HCT116 (cell line): ENCODE data around the gene FRMD3. TPM values are rescaled to one million over a fixed set of nuclear protein-coding genes. Genes with fewer than 3 reads are reported as not detected.

Source experiments
- ATAC-seq: fragments of 200-7000 bp; cut with Tn5 transposase; 2 replicates; pipeline ENCODE4 v1.9.1; 2020; ENCODE audit warnings: mild to moderate bottlenecking, moderate library complexity
- BruUV-seq: library from RNA; stranded (reverse); fragments of 400-500 nt; replicated peaks from 2 replicates; lab custom pipeline; 2021; lab: Mats Ljungman, UMichigan
- CTCF ChIA-PET: fragments of 300-600 bp; sonication (Branson Sonifier 250); formaldehyde crosslinking; loops from one replicate; lab custom pipeline; 2021; ENCODE audit warnings: antibody characterized with exemption; lab: Charles Lee
- POLR2A ChIA-PET: fragments of 300-600, 350-600 bp; sonication (Branson Sonifier 250); formaldehyde crosslinking; loops from one replicate; lab custom pipeline; 2021; ENCODE audit warnings: antibody characterized with exemption; lab: Charles Lee
- RAD21 ChIA-PET, 2 experiments: fragments of 300-600 bp; sonication (Branson Sonifier 250); formaldehyde crosslinking; loops; one replicate each; lab custom pipeline; 2023; ENCODE audit warnings: low total read pairs in 2 of 2; ENCODE audit not compliant: uncharacterized antibody in 2 of 2, unreplicated experiment in 2 of 2, low non-redundant PET in 1 of 2; lab: Charles Lee
- DNase-seq: peaks from one replicate; pipeline ENCODE4 v3.0.0-alpha.2; 2010; ENCODE audit warnings: low read depth, low spot score
- H2AFZ ChIP-seq: fragments of 200-600 bp; shearing (Covaris generic), sonication (generic); 2 replicates; pipeline ENCODE4 v1.6.1; 2017; ENCODE audit warnings: low read depth, mixed run types, mixed read lengths, antibody characterized with exemption, low read length; ENCODE audit not compliant: poor library complexity, severe bottlenecking
- H3K27ac ChIP-seq: 2 replicates; pipeline ENCODE4 v1.5.1; 2012; ENCODE audit warnings: low read depth, low read length
- H3K27me3 ChIP-seq: fragments of 200-600 bp; sonication (generic); 2 replicates; pipeline ENCODE4 v1.6.1; 2016; ENCODE audit warnings: mixed run types, low read length, mixed read lengths; ENCODE audit not compliant: insufficient read depth
- H3K36me3 ChIP-seq, 2 experiments: fragments of 200-500 bp in 1 of 2; fragments of 200-600 bp in 1 of 2; sonication (Bioruptor generic) in 1 of 2; sonication (generic) in 1 of 2; 2 replicates each; pipeline versions ENCODE4 v1.5.1 to v1.6.1; 2014 to 2016; ENCODE audit warnings: low read length in 2 of 2, inconsistent platforms in 1 of 2, mixed read lengths in 1 of 2, mixed run types in 1 of 2; ENCODE audit not compliant: insufficient read depth in 2 of 2, control insufficient read depth in 1 of 2
- H3K4me1 ChIP-seq, 2 experiments: fragments of 200-600 bp in 1 of 2; sonication (generic) in 1 of 2; 2 replicates each; pipeline versions ENCODE4 v1.5.1 to v1.6.1; 2012 to 2017; ENCODE audit warnings: low read length in 2 of 2, inconsistent platforms in 1 of 2, mild to moderate bottlenecking in 1 of 2, mixed read lengths in 1 of 2, mixed run types in 1 of 2, moderate library complexity in 1 of 2; ENCODE audit not compliant: insufficient read depth in 2 of 2, control insufficient read depth in 1 of 2
- H3K4me2 ChIP-seq: fragments of 200-600 bp; sonication (generic); 2 replicates; pipeline ENCODE4 v1.6.1; 2017; ENCODE audit warnings: mixed run types, low read length, mixed read lengths
- H3K4me3 ChIP-seq, 2 experiments: fragments of 200-600 bp in 1 of 2; sonication (generic) in 1 of 2; replicated peaks in 1 of 2; 2 replicates each; pipeline ENCODE4 v1.5.1; 2011 to 2016; ENCODE audit warnings: low read length in 2 of 2, control low read depth in 1 of 2, low read depth in 1 of 2, mild to moderate bottlenecking in 1 of 2, mixed read lengths in 1 of 2, mixed run types in 1 of 2
- H3K79me2 ChIP-seq: fragments of 200-600 bp; sonication (generic); 2 replicates; pipeline ENCODE4 v1.6.1; 2017; ENCODE audit warnings: mild to moderate bottlenecking, mixed run types, low read length, moderate library complexity, mixed read lengths; ENCODE audit not compliant: insufficient read depth
- H3K9ac ChIP-seq: fragments of 200-600 bp; sonication (generic); 2 replicates; pipeline ENCODE4 v1.6.1; 2016; ENCODE audit warnings: low read length, mixed read lengths
- H3K9me2 ChIP-seq: fragments of 200-600 bp; sonication (generic), shearing (Covaris generic); 2 replicates; pipeline ENCODE4 v1.6.1; 2017; ENCODE audit warnings: mixed run types, mild to moderate bottlenecking, moderate library complexity; ENCODE audit not compliant: insufficient read depth
- H3K9me3 ChIP-seq, 2 experiments: fragments of 200-500 bp in 1 of 2; fragments of 200-600 bp in 1 of 2; sonication (Bioruptor generic) in 1 of 2; sonication (generic) in 1 of 2; 2 replicates each; pipeline ENCODE4 v1.6.1; 2014 to 2017; ENCODE audit warnings: low read length in 2 of 2, mixed read lengths in 2 of 2, inconsistent platforms in 1 of 2, low read depth in 1 of 2, mild to moderate bottlenecking in 1 of 2, mixed run types in 1 of 2, moderate library complexity in 1 of 2; ENCODE audit not compliant: control insufficient read depth in 1 of 2, insufficient read depth in 1 of 2
- H4K20me1 ChIP-seq: fragments of 200-600 bp; sonication (generic), shearing (Covaris generic); 2 replicates; pipeline ENCODE4 v1.6.1; 2017; ENCODE audit warnings: mixed run types, mild to moderate bottlenecking, moderate library complexity; ENCODE audit not compliant: insufficient read depth
- EGR1 ChIP-seq: IDR thresholded peaks from 2 replicates; pipeline ENCODE4 v1.6.1; 2012; ENCODE audit warnings: low read depth
- POLR2AphosphoS5 ChIP-seq: IDR thresholded peaks from 2 replicates; pipeline ENCODE4 v1.6.1; 2011; ENCODE audit warnings: mild to moderate bottlenecking, low read depth, low read length, moderate library complexity
- RAD21 ChIP-seq: IDR thresholded peaks from 2 replicates; pipeline ENCODE4 v1.6.1; 2012; ENCODE audit warnings: low read depth, mild to moderate bottlenecking
- TCF7L2 ChIP-seq: IDR thresholded peaks from 2 replicates; pipeline ENCODE4 v1.7.0; 2011; ENCODE audit warnings: borderline replicate concordance, inconsistent platforms; ENCODE audit not compliant: insufficient read depth, insufficient read length; ENCODE audit errors: extremely low read depth
- intact Hi-C: fragments of 100-400 bp; cut with micrococcal nuclease; formaldehyde crosslinking; loops from 2 replicates; pipeline ENCODE4 v1.10.0; 2022
- total RNA-seq: library from RNA; stranded (reverse); gene quantifications from one replicate; pipeline ENCODE4 v1.2.1, GENCODE V29; 2021; ENCODE audit not compliant: unreplicated experiment

The FRMD3 gene
- total RNA-seq, 1 experiment from 2014 or later, result 0.89 TPM

DNA sequence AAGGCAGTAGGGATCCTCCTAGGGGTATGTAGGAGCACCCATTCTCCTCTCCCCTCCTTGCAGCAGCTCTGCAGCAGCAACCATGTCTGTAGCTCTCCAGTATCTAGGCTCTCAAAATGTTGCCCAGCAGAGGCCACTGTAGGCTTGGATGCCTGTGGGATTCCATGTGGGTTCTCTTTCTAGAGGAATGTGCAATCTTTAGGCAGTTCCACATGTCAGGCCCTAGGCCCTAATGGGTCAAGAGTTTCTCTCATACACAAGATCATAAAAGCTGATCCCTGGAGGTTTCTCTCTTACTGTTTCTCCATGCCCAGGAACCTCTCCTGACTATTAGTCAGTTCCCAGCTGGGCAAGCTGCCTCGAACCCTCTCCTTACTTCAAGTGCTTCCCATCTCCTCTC is 215.8 kb downstream of the FRMD3 start:
- Histone ChIP-seq H3K9ac (no peak overlapping the region), H3K27me3 (no peaks in the 10 kb centered on the region), H3K4me3 (no peak overlapping the region)
- no TSS peak for BruUV-seq
- TF ChIP-seq RAD21 (0 out of 2 replicates have a peak, but pooled peaks have one; percentile 3), TCF7L2 (no peak)
- TF ChIP-seq, all 23 proteins: peak for 1
- no peak for DNase-seq
- no peak overlapping the region for H3K27ac ChIP-seq
- POLR2A ChIA-PET, result no interaction called here
- H2AFZ ChIP-seq, result no peak overlapping the region
- H3K79me2 ChIP-seq, result no peaks in the 10 kb centered on the region
- no peaks in the 10 kb centered on the region for H3K36me3 ChIP-seq
- no peaks in the 10 kb centered on the region for H4K20me1 ChIP-seq
- H3K4me1 ChIP-seq, result no peaks in the 10 kb centered on the region
- ATAC-seq, result no peak
- no peak overlapping the region for H3K4me2 ChIP-seq
- intact Hi-C loops, result no loop called here
- CTCF ChIA-PET, result interaction anchor here (1.5 kb wide), 1 partner anchor 12 kb away, joined by 6 read pairs; no protein-coding TSS in a partner anchor
- H3K9me3 ChIP-seq, result no peaks in the 10 kb centered on the region
- no peaks in the 10 kb centered on the region for H3K9me2 ChIP-seq
- RAD21 ChIA-PET, result no interaction called here

DNA sequence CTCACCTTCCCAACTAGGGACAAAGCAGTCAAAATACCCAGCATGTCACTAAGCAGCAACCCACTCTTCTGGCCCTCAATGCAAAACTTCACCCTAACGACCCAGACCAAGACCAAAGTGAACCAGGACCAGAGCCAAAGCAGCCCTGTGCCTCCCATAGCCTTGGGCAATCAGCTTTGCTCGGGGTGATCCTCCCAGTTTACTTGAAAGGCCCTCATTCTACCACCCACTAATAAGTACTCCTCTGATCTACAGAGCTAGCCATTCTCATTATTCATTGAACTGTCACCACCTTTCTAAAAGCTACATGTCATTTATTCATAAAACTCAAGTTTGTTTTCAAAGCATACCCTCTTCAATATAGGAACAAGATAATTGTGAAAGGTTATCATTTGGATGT is 221.0 kb downstream of the FRMD3 start:
- ATAC-seq, result no peak

More for the DNA sequence above, 221.0 kb downstream of the FRMD3 start:
- no peak for TF ChIP-seq POLR2AphosphoS5
- no peak for TF ChIP-seq EGR1
- ChIA-PET RAD21 (no interaction called here), CTCF (no interaction called here), POLR2A (no interaction called here)
- no peak overlapping the region for H3K4me3 ChIP-seq
- BruUV-seq, result no TSS peak
- no peak overlapping the region for H3K27ac ChIP-seq
- no peak for DNase-seq
- no peaks in the 10 kb centered on the region for H3K36me3 ChIP-seq
- H2AFZ ChIP-seq, result no peak overlapping the region
- no peaks in the 10 kb centered on the region for H3K9me2 ChIP-seq
- no peak overlapping the region for H3K4me2 ChIP-seq
- no peaks in the 10 kb centered on the region for H3K4me1 ChIP-seq
- H3K9me3 ChIP-seq, result no peaks in the 10 kb centered on the region
- no peaks in the 10 kb centered on the region for H3K27me3 ChIP-seq
- no peaks in the 10 kb centered on the region for H4K20me1 ChIP-seq
- H3K9ac ChIP-seq, result no peak overlapping the region
- intact Hi-C loops, result no loop called here
- no peaks in the 10 kb centered on the region for H3K79me2 ChIP-seq
